DMS53 treated with DMSO at 0.1 percent for 48 hours (cell line): ENCODE data around the gene FAM162A.

ENCODE experiments used
- DNase-seq: peaks from one replicate; lab custom pipeline; 2025; ENCODE audit not compliant: unreplicated experiment; lab: John Stamatoyannopoulos, UW

FAM162A gene

GRCh38 chr3:122387709-122388108, 3.7 kb downstream of the FAM162A start:
- DNase-seq: no peak

- no peak for DNase-seq
Observed at GRCh38 chr3:122389197-122389596, 5.2 kb downstream of the FAM162A start.

- DNase-seq: no peak
Observed at GRCh38 chr3:122389892-122390291, 5.9 kb downstream of the FAM162A start.

GRCh38 chr3:122390665-122391064, 6.7 kb downstream of the FAM162A start:
- no peak for DNase-seq

GRCh38 chr3:122391681-122392446, 7.9 kb downstream of the FAM162A start:
- DNase-seq: no peak

- peak; percentile 16 for DNase-seq
Observed at GRCh38 chr3:122392868-122393844, 9.2 kb downstream of the FAM162A start.

GRCh38 chr3:122394173-122394572, 10.2 kb downstream of the FAM162A start:
- DNase-seq: no peak

- DNase-seq: no peak
Observed at GRCh38 chr3:122395582-122395981, 11.6 kb downstream of the FAM162A start.

GRCh38 chr3:122396511-122396910, 12.5 kb downstream of the FAM162A start:
- DNase-seq: no peak

- no peak for DNase-seq
Observed at GRCh38 chr3:122397201-122397600, 13.2 kb downstream of the FAM162A start.

GRCh38 chr3:122398920-122399319, 14.9 kb downstream of the FAM162A start:
- DNase-seq: no peak

- DNase-seq: no peak
Observed at GRCh38 chr3:122403489-122403888, 19.5 kb downstream of the FAM162A start.

GRCh38 chr3:122405015-122405414, 21.0 kb downstream of the FAM162A start:
- no peak for DNase-seq

GRCh38 chr3:122406198-122406597, 22.2 kb downstream of the FAM162A start:
- no peak for DNase-seq

GRCh38 chr3:122407946-122408345, 24.0 kb downstream of the FAM162A start:
- DNase-seq: no peak

GRCh38 chr3:122409446-122409845, 25.5 kb downstream of the FAM162A start:
- no peak for DNase-seq

GRCh38 chr3:122410111-122410510, 26.1 kb downstream of the FAM162A start:
- no peak for DNase-seq

- DNase-seq: no peak
Observed at GRCh38 chr3:122410639-122411038, 26.7 kb downstream of the FAM162A start.

- no peak for DNase-seq
Observed at GRCh38 chr3:122414391-122414790, 30.4 kb downstream of the FAM162A start.

- DNase-seq: no peak
Observed at GRCh38 chr3:122415104-122415744, 31.2 kb downstream of the FAM162A start.
